Measurements from ENCODE around the gene TNIK.

DNA sequence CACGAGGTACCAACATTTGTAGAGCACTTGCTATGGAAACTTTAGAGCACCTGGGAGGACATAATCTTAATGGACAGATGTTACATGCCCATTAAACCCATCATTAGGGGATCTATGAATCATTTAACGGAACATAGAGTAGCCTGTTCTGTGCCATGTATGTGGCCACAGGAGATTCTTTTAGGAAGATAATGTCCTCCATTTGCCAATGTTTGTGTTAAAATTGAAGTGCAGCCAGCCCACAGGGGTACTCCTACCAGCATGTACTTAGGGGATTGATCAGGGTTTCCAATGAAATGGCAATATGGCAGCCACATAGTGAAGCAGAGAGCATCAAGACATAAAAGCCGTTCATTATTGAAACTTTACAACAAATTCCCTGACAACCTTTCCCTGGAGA lies 70.7 kb downstream of the TNIK start:
- TF ChIP-seq POLR2A (IDR thresholded peaks at IDR 0.05): no peak
- TF ChIP-seq, protein P1, sequence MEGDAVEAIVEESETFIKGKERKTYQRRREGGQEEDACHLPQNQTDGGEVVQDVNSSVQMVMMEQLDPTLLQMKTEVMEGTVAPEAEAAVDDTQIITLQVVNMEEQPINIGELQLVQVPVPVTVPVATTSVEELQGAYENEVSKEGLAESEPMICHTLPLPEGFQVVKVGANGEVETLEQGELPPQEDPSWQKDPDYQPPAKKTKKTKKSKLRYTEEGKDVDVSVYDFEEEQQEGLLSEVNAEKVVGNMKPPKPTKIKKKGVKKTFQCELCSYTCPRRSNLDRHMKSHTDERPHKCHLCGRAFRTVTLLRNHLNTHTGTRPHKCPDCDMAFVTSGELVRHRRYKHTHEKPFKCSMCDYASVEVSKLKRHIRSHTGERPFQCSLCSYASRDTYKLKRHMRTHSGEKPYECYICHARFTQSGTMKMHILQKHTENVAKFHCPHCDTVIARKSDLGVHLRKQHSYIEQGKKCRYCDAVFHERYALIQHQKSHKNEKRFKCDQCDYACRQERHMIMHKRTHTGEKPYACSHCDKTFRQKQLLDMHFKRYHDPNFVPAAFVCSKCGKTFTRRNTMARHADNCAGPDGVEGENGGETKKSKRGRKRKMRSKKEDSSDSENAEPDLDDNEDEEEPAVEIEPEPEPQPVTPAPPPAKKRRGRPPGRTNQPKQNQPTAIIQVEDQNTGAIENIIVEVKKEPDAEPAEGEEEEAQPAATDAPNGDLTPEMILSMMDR (IDR thresholded peaks at IDR 0.05): no peak

Data from prostate gland (tissue), 2 donors.